ENCODE data around the gene PEF1. TPM values are rescaled to one million over a fixed set of nuclear protein-coding genes. Genes with fewer than 3 reads are reported as not detected.
"Not testable (repeated sequence)": the region's sequence is repeated elsewhere in the genome, so short reads cannot be mapped to it uniquely, and the experiment has no call there.

The PEF1 gene
- polyA plus RNA-seq, 1 donor: 69.0 TPM

GRCh38 chr1:31615414-31615813, 29.3 kb downstream of the PEF1 start:
- DNase-seq: no peak

- no peak for DNase-seq
These were observed 30.2 kb downstream of the PEF1 start for GRCh38 chr1:31614414-31615005.

GRCh38 chr1:31609514-31610118, 35.1 kb downstream of the PEF1 start:
- DNase-seq: no peak

GRCh38 chr1:31607360-31607759, 37.3 kb downstream of the PEF1 start:
- no peak for DNase-seq

GRCh38 chr1:31605908-31606427, 38.7 kb downstream of the PEF1 start:
- DNase-seq: no peak

- DNase-seq: no peak
These were observed 42.6 kb downstream of the PEF1 start for GRCh38 chr1:31602081-31602480.

GRCh38 chr1:31600641-31601040, 44.0 kb downstream of the PEF1 start:
- DNase-seq: no peak

GRCh38 chr1:31598980-31599379, 45.7 kb downstream of the PEF1 start:
- no peak for DNase-seq

- no peak for DNase-seq
These were observed 48.0 kb downstream of the PEF1 start for GRCh38 chr1:31596737-31597097.

- no peak for DNase-seq
These were observed 48.6 kb downstream of the PEF1 start for GRCh38 chr1:31595836-31596736.

GRCh38 chr1:31593770-31594632, 50.7 kb downstream of the PEF1 start:
- no peak for DNase-seq

- no peak for DNase-seq
These were observed 51.5 kb downstream of the PEF1 start for GRCh38 chr1:31593136-31593665.

- DNase-seq: no peak
These were observed 52.5 kb downstream of the PEF1 start for GRCh38 chr1:31592132-31592531.

GRCh38 chr1:31591425-31592093, 53.1 kb downstream of the PEF1 start:
- no peak for DNase-seq

GRCh38 chr1:31588751-31589515, 55.7 kb downstream of the PEF1 start:
- no peak for DNase-seq

GRCh38 chr1:31587720-31588423, 56.8 kb downstream of the PEF1 start:
- no peak for DNase-seq

- DNase-seq: not testable (repeated sequence)
These were observed 57.4 kb downstream of the PEF1 start for GRCh38 chr1:31587328-31587699.

- DNase-seq: no peak
These were observed 58.0 kb downstream of the PEF1 start for GRCh38 chr1:31586376-31587327.
